ENCODE measurements around the gene AP2M1.
A peak's percentile ranks its signal among the peaks of the same experiment; 100 is the strongest.
"Not testable (repeated sequence)": the region's sequence is repeated elsewhere in the genome, so short reads cannot be mapped to it uniquely, and the experiment has no call there.

AP2M1 gene

GRCh38 chr3:184174646-184175492 lies at the start of gene AP2M1:
TSS of gene AP2M1 (plus strand) at chr3:184174855. CDS start at chr3:184176994, 2,139 bp downstream.
- DNase-seq, result peak; percentile 95 to 98

- DNase-seq, result no peak
These were observed 48.6 kb upstream of the AP2M1 start for GRCh38 chr3:184126006-184126405.

GRCh38 chr3:184129012-184129411 lies 45.6 kb upstream of the AP2M1 start:
- DNase-seq, result no peak

GRCh38 chr3:184132945-184133344 lies 41.7 kb upstream of the AP2M1 start:
- no peak for DNase-seq

GRCh38 chr3:184133840-184134745 lies 40.6 kb upstream of the AP2M1 start:
- peak; percentile 44 to 59 for DNase-seq

- DNase-seq, result no peak
These were observed 39.9 kb upstream of the AP2M1 start for GRCh38 chr3:184134746-184135148.

- peak; percentile 83 to 86 for DNase-seq
These were observed 39.3 kb upstream of the AP2M1 start, which contains the start of gene EIF2B5 for GRCh38 chr3:184135149-184135910. TSS of gene EIF2B5 (plus strand) at chr3:184135358. CDS start at chr3:184135386, 28 bp downstream.

GRCh38 chr3:184135911-184136260 lies 38.8 kb upstream of the AP2M1 start:
- DNase-seq, result no peak

GRCh38 chr3:184140436-184140835 lies 34.2 kb upstream of the AP2M1 start:
- DNase-seq, result no peak

- no peak for DNase-seq
These were observed 32.5 kb upstream of the AP2M1 start for GRCh38 chr3:184142199-184142598.

GRCh38 chr3:184143327-184143726 lies 31.3 kb upstream of the AP2M1 start:
- DNase-seq, result no peak

GRCh38 chr3:184144505-184144904 lies 30.1 kb upstream of the AP2M1 start:
- no peak for DNase-seq

GRCh38 chr3:184145111-184145524 lies 29.5 kb upstream of the AP2M1 start:
- peak; percentile 19 to 25 for DNase-seq

- no peak for DNase-seq
These were observed 28.8 kb upstream of the AP2M1 start for GRCh38 chr3:184145751-184146270.

GRCh38 chr3:184148076-184148475 lies 26.6 kb upstream of the AP2M1 start:
- no peak for DNase-seq

GRCh38 chr3:184149123-184149522 lies 25.5 kb upstream of the AP2M1 start:
- no peak for DNase-seq

GRCh38 chr3:184149770-184150169 lies 24.9 kb upstream of the AP2M1 start:
- not testable (repeated sequence) for DNase-seq

- DNase-seq, result peak in 1 of 2 experiments; percentile 46
These were observed 19.6 kb upstream of the AP2M1 start, which contains the start of gene DVL3 for GRCh38 chr3:184154885-184155643. TSS of gene DVL3 (plus strand) at chr3:184155377. CDS start at chr3:184155636, 259 bp downstream.

GRCh38 chr3:184155644-184156521 lies 18.8 kb upstream of the AP2M1 start:
- peak; percentile 30 to 49 for DNase-seq

GRCh38 chr3:184156522-184156955 lies 18.1 kb upstream of the AP2M1 start:
- DNase-seq, result no peak

All from stimulated activated CD4-positive, alpha-beta T cell treated with anti-CD3 and anti-CD28 coated beads, Interleukin-4, amount 100 ng/mL, for 4 hours (primary cell).